Measurements from ENCODE around the gene SLC22A1.

DNA sequence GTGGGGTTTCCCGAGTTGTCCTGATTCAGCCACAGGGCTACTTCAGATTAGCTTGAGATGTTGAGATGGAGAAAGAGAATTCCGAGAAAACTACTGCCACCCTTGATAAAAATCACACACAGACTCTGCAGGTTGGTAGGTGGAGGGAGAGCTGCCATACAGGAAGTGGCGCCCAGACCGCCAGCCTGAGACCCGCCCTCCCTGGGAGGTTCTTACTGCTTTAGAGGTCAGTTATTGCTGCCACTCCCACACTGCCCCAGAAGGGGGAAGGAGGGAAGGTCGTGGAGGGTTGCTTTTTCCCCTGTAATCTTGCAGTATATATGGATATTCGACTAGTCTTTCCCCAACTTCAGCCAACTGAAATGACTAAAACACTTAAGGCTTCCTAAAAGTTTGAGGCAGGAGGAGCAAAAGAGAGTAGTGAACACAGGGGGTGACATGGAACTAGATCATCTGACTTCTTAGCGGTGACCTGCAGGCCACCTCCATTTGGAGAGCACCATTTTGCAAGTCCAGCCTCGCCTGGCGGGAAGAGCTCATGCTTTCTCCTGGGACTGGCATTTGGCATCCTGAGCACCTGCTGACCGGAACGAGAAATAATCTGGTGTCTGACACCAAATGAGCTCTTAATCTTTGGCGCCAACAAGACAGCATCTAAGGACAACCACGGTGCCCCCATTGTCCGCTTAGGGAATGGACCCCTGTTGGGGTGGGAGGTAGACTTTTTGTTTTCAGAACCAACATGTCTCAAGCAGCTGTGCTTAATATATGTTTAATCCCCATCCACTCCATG, 35.7 kb upstream of the SLC22A1 start:
- TF ChIP-seq YY1 (IDR thresholded peaks at IDR 0.05; ENCODE audit: insufficient read depth, insufficient read length) (no peak), ZNF274 (IDR thresholded peaks at IDR 0.05; ENCODE audit: low read depth, low read length) (no peak)

All from NT2/D1 (cell line).